Mesenchymal stem cell (in vitro differentiated cells and primary cell): ENCODE measurements around the gene KRT37.
"Not testable (repeated sequence)": the region's sequence is repeated elsewhere in the genome, so short reads cannot be mapped to it uniquely, and the experiment has no call there.

Experiments
- DNase-seq: peaks from one replicate; pipeline ENCODE4 v3.0.0-alpha.2; 2013
- H2AFZ ChIP-seq: one replicate; pipeline ENCODE4 v1.6.1; 2013; ENCODE audit warnings: low read depth, mild to moderate bottlenecking, control low read depth, inconsistent platforms, low read length, moderate library complexity
- H2AK5ac ChIP-seq: 2 replicates; pipeline ENCODE4 v1.6.1; 2013; ENCODE audit warnings: low read length, moderate library complexity, mild to moderate bottlenecking, inconsistent platforms; ENCODE audit not compliant: severe bottlenecking
- H2BK120ac ChIP-seq: one replicate; pipeline ENCODE4 v1.6.1; 2013; ENCODE audit warnings: low read depth, mild to moderate bottlenecking, inconsistent platforms, low read length, moderate library complexity
- H2BK12ac ChIP-seq, 2 experiments: one replicate each; pipeline ENCODE4 v1.6.1; 2013; ENCODE audit warnings: inconsistent platforms in 2 of 2, low read length in 2 of 2, mild to moderate bottlenecking in 2 of 2, moderate library complexity in 2 of 2, control low read depth in 1 of 2
- H2BK15ac ChIP-seq: one replicate; pipeline ENCODE4 v1.6.1; 2013; ENCODE audit warnings: mild to moderate bottlenecking, low read depth, inconsistent platforms; ENCODE audit not compliant: poor library complexity, severe bottlenecking
- H2BK5ac ChIP-seq: 2 replicates; pipeline ENCODE4 v1.6.1; 2013; ENCODE audit warnings: low read depth, mild to moderate bottlenecking, low read length, control low read depth, inconsistent platforms; ENCODE audit not compliant: poor library complexity, severe bottlenecking
- H3K14ac ChIP-seq, 2 experiments: one replicate each; pipeline ENCODE4 v1.6.1; 2013; ENCODE audit warnings: inconsistent platforms in 2 of 2, low read length in 2 of 2, control low read depth in 1 of 2, mild to moderate bottlenecking in 1 of 2, moderate library complexity in 1 of 2
- H3K18ac ChIP-seq, 2 experiments: one replicate each; pipeline ENCODE4 v1.6.1; 2013; ENCODE audit warnings: inconsistent platforms in 2 of 2, low read length in 2 of 2, control low read depth in 1 of 2, low read depth in 1 of 2, mild to moderate bottlenecking in 1 of 2
- H3K23ac ChIP-seq, 2 experiments: one replicate each; pipeline ENCODE4 v1.6.1; 2013; ENCODE audit warnings: inconsistent platforms in 2 of 2, low read length in 2 of 2, mild to moderate bottlenecking in 2 of 2, moderate library complexity in 2 of 2, control low read depth in 1 of 2
- H3K27ac ChIP-seq: 2 replicates; pipeline ENCODE4 v1.5.1; 2013; ENCODE audit warnings: mild to moderate bottlenecking, moderate library complexity, low read length, control low read depth, inconsistent platforms; ENCODE audit not compliant: poor library complexity, severe bottlenecking
- H3K27me3 ChIP-seq, 2 experiments: 2 replicates each; pipeline versions ENCODE4 v1.6.1 to v1.7.0; 2013; ENCODE audit warnings: low read length in 2 of 2, mild to moderate bottlenecking in 2 of 2, moderate library complexity in 2 of 2, control low read depth in 1 of 2, inconsistent platforms in 1 of 2; ENCODE audit not compliant: control insufficient read depth in 1 of 2, insufficient read depth in 1 of 2
- H3K36me3 ChIP-seq, 2 experiments: 2 replicates each; pipeline versions ENCODE4 v1.6.1 to v1.7.0; 2013; ENCODE audit warnings: low read length in 2 of 2, control low read depth in 1 of 2, inconsistent platforms in 1 of 2, low read depth in 1 of 2, mild to moderate bottlenecking in 1 of 2; ENCODE audit not compliant: insufficient read depth in 2 of 2, control insufficient read depth in 1 of 2
- H3K4ac ChIP-seq, 2 experiments: one replicate each; pipeline ENCODE4 v1.6.1; 2013; ENCODE audit warnings: inconsistent platforms in 2 of 2, low read length in 2 of 2, mild to moderate bottlenecking in 2 of 2, moderate library complexity in 2 of 2, control low read depth in 1 of 2, low read depth in 1 of 2
- H3K4me1 ChIP-seq: 2 replicates; pipeline ENCODE4 v1.6.1; 2013; ENCODE audit warnings: low read depth, low read length, control low read depth; ENCODE audit not compliant: control insufficient read depth, insufficient read depth
- H3K4me2 ChIP-seq: 2 replicates; pipeline ENCODE4 v1.6.1; 2013; ENCODE audit warnings: low read length, mild to moderate bottlenecking, inconsistent platforms; ENCODE audit not compliant: poor library complexity, severe bottlenecking
- H3K4me3 ChIP-seq, 2 experiments: 2 replicates each; pipeline versions ENCODE4 v1.5.1 to v1.7.0; 2013; ENCODE audit warnings: low read length in 2 of 2, mild to moderate bottlenecking in 2 of 2, control low read depth in 1 of 2, low read depth in 1 of 2; ENCODE audit not compliant: insufficient read depth in 1 of 2
- H3K79me1 ChIP-seq: replicated peaks from 2 replicates; pipeline ENCODE4 v1.6.1; 2013; ENCODE audit warnings: mild to moderate bottlenecking, control low read depth, low read length, inconsistent platforms; ENCODE audit not compliant: poor library complexity, severe bottlenecking
- H3K9ac ChIP-seq: 2 replicates; pipeline ENCODE4 v1.7.0; 2013; ENCODE audit warnings: mild to moderate bottlenecking, low read length, moderate library complexity
- H3K9me3 ChIP-seq: 2 replicates; pipeline ENCODE4 v1.7.0; 2013; ENCODE audit warnings: mild to moderate bottlenecking, low read length; ENCODE audit not compliant: control insufficient read depth
- H4K8ac ChIP-seq: one replicate; pipeline ENCODE4 v1.6.1; 2013; ENCODE audit warnings: inconsistent platforms, mild to moderate bottlenecking, low read length, moderate library complexity
- H4K91ac ChIP-seq: one replicate; pipeline ENCODE4 v1.6.1; 2013; ENCODE audit warnings: mild to moderate bottlenecking, low read length, inconsistent platforms
- WGBS: methylation state at CpG from one replicate; pipeline ENCODE4 v1.1.7; 2013; ENCODE audit warnings: mixed read lengths; 5-methylcytosine and 5-hydroxymethylcytosine counted together

Gene KRT37

GRCh38 chr17:41395044-41395443, 29.3 kb downstream of the KRT37 start:
- H4K8ac ChIP-seq, H2BK12ac ChIP-seq, H3K18ac ChIP-seq, H3K4ac ChIP-seq, H3K4me1 ChIP-seq, H3K27ac ChIP-seq, H3K9me3 ChIP-seq, DNase-seq, H2AK5ac ChIP-seq, H2AFZ ChIP-seq, H3K36me3 ChIP-seq, H3K4me3 ChIP-seq, H2BK15ac ChIP-seq, H3K79me1 ChIP-seq, H3K9ac ChIP-seq, H4K91ac ChIP-seq, H3K23ac ChIP-seq, H2BK120ac ChIP-seq, H3K14ac ChIP-seq, H3K4me2 ChIP-seq, H2BK5ac ChIP-seq: not testable (repeated sequence)
- H3K27me3 ChIP-seq: peaks cover 0 to 27% of the 10 kb centered on the region in 2 experiments
- WGBS: 94% methylated on average over 11 of the region's 12 CpGs

GRCh38 chr17:41394254-41394996, 30.0 kb downstream of the KRT37 start:
- Histone ChIP-seq H2BK5ac (no peak overlapping the region), H3K4me1 (peaks cover 4% of the 10 kb centered on the region), H3K18ac (no peak overlapping the region), H3K4me3 (no peak overlapping the region), H3K14ac (no peak overlapping the region), H2BK12ac (no peak overlapping the region), H2BK120ac (no peak overlapping the region), H3K27ac (no peak overlapping the region), H3K9ac (no peak overlapping the region), H3K27me3 (peaks cover 0 to 23% of the 10 kb centered on the region in 2 experiments), H3K4me2 (no peak overlapping the region), H3K9me3 (no peaks in the 10 kb centered on the region), H2BK15ac (no peak overlapping the region), H4K91ac (no peak overlapping the region), H3K36me3 (no peaks in the 10 kb centered on the region), H2AK5ac (no peak overlapping the region), H4K8ac (no peak overlapping the region), H2AFZ (no peak overlapping the region), H3K79me1 (no peaks in the 10 kb centered on the region), H3K4ac (no peak overlapping the region), H3K23ac (no peak overlapping the region)
- 94% methylated on average over 10 of the region's 10 CpGs for WGBS
- no peak for DNase-seq

- Histone ChIP-seq H3K18ac (no peak overlapping the region), H3K36me3 (no peaks in the 10 kb centered on the region), H3K27me3 (peaks cover 0 to 23% of the 10 kb centered on the region in 2 experiments), H3K4me3 (no peak overlapping the region), H2BK15ac (no peak overlapping the region), H2AFZ (no peak overlapping the region), H4K91ac (no peak overlapping the region), H3K9ac (no peak overlapping the region), H3K4ac (no peak overlapping the region), H3K27ac (no peak overlapping the region), H3K4me2 (no peak overlapping the region), H3K9me3 (no peaks in the 10 kb centered on the region), H2BK5ac (no peak overlapping the region), H3K14ac (no peak overlapping the region), H3K79me1 (no peaks in the 10 kb centered on the region), H2BK120ac (no peak overlapping the region), H3K23ac (no peak overlapping the region), H2AK5ac (peak overlapping the region; percentile 47), H2BK12ac (no peak overlapping the region), H3K4me1 (peaks cover 4% of the 10 kb centered on the region), H4K8ac (no peak overlapping the region)
- 99% methylated on average over 10 of the region's 10 CpGs for WGBS
- DNase-seq: no peak
Observed at GRCh38 chr17:41393826-41394225, 30.6 kb downstream of the KRT37 start.

- H3K4me1 ChIP-seq: peaks cover 4% of the 10 kb centered on the region
- H2BK5ac ChIP-seq: no peak overlapping the region
- WGBS: 83% methylated on average over 5 of the region's 5 CpGs
- H2AK5ac ChIP-seq: no peak overlapping the region
- no peaks in the 10 kb centered on the region for H3K9me3 ChIP-seq
- no peak overlapping the region for H4K8ac ChIP-seq
- H3K36me3 ChIP-seq: no peaks in the 10 kb centered on the region
- no peaks in the 10 kb centered on the region for H3K79me1 ChIP-seq
- no peak overlapping the region for H2AFZ ChIP-seq
- H2BK15ac ChIP-seq: no peak overlapping the region
- no peak overlapping the region for H3K9ac ChIP-seq
- H2BK120ac ChIP-seq: no peak overlapping the region
- H2BK12ac ChIP-seq: no peak overlapping the region
- DNase-seq: no peak
- H3K14ac ChIP-seq: no peak overlapping the region
- no peak overlapping the region for H3K23ac ChIP-seq
- H3K4me2 ChIP-seq: no peak overlapping the region
- no peak overlapping the region for H4K91ac ChIP-seq
- H3K18ac ChIP-seq: peak overlapping the region in 1 of 2 experiments; percentile 11
- no peak overlapping the region for H3K27ac ChIP-seq
- no peak overlapping the region for H3K4me3 ChIP-seq
- H3K4ac ChIP-seq: no peak overlapping the region
- H3K27me3 ChIP-seq: peaks cover 0 to 23% of the 10 kb centered on the region in 2 experiments
Observed at GRCh38 chr17:41393294-41393693, 31.1 kb downstream of the KRT37 start.
